Measurements from ENCODE around the gene COPE. TPM values are rescaled to one million over a fixed set of nuclear protein-coding genes. Genes with fewer than 3 reads are reported as not detected.
A peak's percentile ranks its signal among the peaks of the same experiment; 100 is the strongest.
"Not testable (repeated sequence)": the region's sequence is repeated elsewhere in the genome, so short reads cannot be mapped to it uniquely, and the experiment has no call there.

The COPE gene
- 54.6 TPM for total RNA-seq

DNA sequence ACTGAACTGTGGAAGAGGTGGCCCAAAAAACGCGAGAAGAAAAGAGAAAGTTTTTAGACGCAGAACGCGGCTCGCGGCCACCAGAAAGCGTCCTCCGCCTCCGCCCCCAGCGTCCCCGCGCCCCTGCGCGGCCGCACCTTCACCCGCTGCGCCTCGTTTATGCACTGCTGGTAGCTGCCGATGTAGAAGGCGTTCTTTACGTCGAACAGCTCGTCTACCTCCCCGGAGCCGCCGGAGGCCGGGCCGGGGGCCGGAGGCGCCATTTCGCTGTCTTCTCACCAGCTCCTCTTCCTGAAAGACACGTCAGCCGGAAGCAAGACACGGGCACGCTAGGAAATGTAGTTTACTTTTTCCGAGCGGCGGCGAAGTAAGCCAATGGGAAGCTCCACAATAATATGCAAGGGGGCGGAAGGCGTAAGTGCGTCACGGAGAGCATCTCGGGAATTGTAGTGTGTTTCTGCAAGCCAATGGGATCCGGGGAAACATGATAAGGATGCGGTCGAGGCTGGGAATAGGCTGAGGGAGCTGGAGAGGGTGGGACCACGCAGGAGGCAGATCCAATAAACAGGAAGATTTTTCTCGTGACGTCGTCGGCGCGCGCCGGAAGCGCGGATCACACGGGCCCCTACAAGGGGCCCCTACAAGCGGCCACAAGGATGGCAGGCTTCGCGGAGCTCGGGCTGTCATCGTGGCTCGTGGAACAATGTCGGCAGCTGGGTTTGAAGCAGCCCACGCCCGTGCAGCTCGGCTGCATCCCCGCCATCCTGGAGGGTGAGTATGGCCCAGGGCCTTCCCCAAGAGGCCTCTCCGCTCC lies at the start of gene COPE, which contains the start of gene DDX49:
TSS of gene COPE (minus strand) at position 302 of the 814 bp plus-strand sequence. CDS start at position 263, 39 bp downstream.
TSS of gene DDX49 (plus strand) at position 630 of the 814 bp plus-strand sequence. CDS start at position 657, 27 bp downstream.
- peak; percentile 100 for DNase-seq

DNA sequence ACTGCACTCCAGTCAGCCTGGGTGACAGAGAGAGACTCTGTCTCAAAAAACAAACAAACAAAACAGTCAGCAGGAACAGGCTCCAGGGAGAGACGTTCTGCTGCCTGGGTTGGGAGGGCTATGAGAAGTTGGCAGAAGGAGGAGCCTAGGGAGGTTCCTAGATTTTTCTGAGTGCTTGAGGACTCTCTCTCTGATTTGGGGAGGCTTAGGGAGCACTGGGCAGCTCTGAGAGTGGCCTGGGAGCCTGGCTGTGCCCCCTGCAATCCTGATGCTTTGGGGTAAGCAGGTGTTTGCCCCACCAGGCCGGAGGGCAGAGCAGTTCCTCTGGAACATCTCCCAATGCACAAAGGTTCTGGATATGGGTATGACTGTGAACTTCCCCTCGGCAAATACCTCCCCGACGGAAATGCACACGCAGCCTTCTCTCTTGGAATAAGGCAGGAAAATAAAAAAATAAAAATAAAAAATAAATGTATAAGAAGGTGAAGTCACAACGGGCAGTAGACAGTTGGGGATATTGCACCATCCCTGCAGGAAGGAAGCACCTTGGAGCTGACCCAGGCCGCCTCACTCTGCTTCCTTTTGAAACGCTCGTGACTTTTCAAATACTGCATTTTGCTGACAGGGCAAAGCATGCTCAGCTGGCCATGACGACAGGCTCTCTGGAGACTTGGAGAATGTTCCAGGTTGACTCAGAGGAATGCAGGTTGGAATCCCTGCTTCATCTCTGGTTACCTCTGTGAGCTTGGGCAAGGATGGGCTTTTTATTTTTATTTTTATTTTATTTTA lies 48.4 kb upstream of the COPE start:
- no peak for DNase-seq

DNA sequence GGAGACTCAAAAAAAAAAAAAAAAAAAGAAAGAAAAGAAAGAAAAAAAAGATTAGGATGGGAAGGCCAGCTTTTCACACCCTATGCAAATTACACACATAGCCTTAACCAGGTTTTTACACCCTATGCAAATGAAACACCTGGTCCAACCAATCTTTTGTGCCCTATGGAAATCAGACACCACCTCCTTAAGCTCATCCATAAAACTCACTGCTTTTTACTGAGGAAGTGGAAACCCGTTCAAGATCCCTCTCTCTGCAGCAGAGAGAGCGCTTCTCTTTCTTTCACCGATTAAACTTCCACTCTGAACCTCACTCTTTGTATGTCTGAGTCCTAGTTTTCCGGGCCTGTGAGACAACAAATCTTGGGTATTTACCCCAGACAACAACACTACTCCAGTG lies 47.1 kb upstream of the COPE start:
- no peak for DNase-seq

DNA sequence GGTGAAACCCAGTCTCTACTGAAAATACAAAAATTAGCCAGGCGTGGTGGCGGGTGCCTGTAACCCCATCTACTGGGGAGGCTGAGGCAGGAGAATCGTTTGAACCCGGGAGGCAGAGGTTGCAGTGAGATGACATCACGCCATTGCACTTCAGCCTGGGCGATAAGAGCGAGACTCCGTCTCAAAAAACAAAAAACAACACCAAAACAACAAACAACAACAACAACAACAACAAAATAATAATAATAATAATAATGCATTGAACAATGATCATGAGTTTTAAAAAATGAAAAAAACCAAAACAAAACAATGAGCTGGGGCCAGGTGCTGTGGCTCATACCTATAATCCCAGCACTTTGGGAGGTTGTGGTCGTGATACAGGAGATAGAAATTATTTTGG lies 44.9 kb upstream of the COPE start:
- DNase-seq, result no peak

DNA sequence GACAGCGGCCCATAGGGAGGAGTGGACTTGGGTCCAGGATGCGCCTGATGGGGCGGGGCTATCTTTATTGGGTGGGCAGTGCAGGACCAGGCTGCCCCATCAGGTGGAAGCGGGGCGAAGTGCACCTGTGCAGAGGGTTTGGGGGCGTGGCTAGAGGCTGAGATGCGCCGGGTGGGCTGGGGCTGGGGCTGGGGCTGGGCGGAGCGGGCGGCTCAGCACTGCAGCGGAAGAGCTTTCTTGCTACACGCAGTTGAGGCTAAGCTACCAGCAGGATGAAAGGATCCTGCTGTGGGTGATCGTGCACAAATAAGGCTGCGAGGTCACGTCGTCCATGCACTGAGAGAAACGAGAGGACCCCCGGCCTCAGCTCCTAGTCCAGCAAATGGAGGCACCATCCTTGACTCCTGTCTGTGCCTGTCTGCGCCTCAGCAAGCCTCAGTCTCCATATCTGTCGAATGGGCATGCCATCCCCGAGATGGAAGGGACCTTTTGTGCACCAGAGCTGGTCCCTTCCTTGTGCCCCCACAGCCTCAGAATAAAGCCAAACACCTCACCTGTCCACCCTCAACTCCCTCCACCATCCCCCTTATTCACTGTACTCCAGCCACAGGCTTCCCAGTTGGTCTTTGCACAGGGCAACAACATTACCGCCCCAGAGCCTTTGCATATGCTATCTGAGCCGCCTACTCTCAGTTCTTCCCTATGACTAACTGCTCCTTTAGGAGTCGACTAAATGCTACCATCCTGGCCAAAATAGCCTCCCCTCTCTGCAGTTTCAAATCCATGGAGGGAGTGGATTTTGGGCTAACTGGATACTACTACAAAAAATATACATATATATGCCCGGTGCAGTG lies 42.8 kb upstream of the COPE start:
- no peak for DNase-seq

DNA sequence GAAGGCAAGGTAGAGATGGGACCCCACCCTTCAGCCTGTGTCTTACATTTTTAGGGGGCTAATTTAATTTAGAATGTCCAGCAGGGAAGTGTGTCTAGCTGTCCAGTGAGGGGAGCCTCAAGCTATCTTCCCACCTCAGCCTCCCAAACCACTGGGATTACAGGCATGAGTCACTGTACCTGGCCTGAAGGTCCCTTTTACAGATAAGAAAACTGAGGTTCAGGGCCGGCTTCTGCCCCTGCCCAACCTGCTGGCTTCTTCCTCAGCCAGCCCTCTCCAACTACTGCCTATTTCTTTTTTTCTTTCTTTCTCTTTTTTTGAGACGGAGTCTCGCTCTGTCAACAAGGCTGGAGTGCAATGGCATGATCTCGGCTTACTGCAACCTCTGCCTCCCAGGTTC lies 41.2 kb upstream of the COPE start:
- no peak for DNase-seq

DNA sequence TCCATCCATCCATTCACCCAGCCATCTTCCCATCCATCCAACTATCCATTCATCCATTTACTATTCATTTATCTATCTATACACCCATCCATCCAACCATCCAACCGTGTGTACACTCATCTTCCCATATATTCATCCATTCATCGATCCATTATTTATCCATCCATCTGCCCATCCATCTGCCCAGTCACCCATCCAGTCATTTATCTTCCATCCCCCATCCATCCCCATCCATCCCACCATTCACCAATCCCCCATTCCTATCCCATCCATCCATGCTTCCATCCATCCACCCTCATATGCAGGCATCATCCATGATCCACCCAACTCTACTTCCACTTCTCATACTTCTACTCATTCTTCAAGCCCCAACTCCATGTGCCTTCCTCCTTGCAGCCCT lies 35.9 kb upstream of the COPE start:
- no peak for DNase-seq

DNA sequence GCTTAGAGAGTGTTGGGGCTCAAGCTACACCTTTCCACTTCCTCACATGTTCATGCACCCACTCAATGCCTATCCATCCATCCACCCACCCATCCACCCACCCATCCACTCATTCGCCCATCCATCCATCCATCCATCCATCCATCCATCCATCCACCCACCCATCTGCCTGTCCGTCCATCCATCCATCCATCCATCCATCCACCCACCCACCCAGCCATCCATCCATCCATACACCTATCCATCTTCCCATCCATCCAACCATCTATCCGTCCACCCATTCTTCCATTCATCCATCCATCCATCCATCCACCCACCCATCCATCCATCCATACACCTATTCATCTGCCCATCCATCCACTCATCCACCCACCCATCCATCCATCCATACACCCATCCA lies 34.9 kb upstream of the COPE start:
- DNase-seq, result no peak

DNA sequence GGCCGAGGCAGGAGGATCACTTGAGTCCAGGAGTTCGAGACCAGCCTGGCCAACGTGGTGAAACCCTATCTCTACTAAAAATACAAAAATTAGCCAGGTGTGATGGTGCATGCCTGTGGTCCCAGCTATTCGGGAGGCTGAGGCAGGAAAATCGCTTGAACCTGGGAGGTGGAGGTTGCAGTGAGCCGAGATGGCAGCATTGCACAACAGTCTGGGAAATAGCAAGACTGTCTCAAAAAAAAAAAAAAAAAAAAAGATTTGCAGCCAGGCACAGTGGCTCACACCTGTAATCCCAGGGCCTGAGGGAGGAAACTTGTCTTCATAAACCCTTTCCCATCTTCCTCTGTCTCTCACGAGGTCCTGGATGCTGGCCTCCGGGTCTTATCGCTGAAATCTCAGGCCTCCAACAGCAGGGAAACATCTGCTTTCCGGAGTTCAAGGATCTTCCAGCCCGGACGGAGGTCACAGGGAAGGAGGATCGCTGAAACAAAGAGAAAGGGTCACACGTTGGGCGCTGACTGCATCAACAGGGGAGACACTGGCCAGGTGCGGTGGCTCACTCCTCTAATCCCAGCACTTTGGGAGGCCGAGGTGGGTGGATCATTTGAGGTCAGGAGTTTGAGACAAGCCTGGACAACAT lies 33.3 kb upstream of the COPE start:
- not testable (repeated sequence) for DNase-seq

DNA sequence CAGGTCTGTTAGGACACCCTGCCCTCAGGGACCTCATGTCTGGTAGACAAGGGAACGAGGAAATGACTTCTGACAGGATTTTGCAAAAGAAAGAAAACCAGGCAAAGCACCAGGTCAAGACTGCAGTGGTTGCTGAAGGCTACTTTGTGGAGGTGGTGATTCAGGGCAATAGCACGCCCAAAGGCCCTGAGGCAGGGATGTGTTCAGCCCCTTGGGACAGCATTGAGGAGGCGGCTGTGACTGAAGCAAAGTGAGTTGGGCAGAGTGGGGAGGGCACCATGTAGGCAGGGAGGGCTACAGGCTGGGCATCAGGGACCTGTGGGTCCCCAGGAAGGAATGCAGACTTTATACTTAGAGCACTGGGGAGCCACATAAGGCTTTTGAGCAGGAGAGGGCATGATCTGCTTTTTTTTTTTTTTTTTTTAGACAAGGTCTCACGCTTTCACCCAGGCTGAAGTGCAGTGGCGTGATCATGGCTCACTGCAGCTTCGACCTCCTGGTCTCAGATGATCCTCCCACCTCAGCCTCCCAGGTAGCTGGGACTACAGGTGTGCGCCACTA lies 32.6 kb upstream of the COPE start:
- no peak for DNase-seq

DNA sequence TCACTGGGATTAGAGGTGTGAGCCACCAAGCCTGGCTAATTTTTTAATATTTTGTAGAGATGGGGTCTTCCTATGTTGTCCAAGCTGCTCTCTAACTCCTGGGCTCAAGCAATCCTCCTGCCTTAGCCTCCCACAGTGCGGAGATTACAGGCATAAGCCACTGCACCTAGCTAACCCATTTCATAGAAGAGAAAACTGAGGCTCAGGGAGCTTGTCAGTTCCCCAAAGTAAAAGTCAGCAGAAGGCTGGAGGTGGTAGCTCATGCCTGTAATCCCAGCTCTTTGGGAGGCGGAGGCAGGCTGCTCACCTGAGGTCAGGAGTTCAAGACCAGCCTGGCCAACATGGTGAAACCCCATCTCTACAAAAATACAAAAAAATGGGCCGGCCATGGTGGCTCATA lies 30.7 kb upstream of the COPE start:
- DNase-seq, result no peak

DNA sequence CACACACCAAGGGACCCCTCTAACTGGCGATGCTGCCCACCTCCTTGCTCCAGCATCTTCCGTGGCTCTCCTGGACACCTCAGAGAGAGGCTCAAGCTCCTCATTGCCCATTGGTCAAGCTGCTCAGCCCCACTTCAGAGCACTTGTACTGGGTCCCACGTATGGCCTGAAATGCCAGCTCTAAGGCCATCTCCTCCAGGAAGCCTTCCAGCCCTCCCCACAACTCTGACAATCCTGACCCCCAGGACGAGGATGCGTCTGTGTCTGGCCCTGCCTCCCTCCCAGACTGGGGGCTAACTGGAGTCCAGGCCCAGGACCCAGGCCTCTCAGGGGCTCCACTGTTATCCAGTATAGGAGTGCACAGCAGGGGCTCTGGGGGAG lies 29.8 kb upstream of the COPE start:
- DNase-seq, result no peak

DNA sequence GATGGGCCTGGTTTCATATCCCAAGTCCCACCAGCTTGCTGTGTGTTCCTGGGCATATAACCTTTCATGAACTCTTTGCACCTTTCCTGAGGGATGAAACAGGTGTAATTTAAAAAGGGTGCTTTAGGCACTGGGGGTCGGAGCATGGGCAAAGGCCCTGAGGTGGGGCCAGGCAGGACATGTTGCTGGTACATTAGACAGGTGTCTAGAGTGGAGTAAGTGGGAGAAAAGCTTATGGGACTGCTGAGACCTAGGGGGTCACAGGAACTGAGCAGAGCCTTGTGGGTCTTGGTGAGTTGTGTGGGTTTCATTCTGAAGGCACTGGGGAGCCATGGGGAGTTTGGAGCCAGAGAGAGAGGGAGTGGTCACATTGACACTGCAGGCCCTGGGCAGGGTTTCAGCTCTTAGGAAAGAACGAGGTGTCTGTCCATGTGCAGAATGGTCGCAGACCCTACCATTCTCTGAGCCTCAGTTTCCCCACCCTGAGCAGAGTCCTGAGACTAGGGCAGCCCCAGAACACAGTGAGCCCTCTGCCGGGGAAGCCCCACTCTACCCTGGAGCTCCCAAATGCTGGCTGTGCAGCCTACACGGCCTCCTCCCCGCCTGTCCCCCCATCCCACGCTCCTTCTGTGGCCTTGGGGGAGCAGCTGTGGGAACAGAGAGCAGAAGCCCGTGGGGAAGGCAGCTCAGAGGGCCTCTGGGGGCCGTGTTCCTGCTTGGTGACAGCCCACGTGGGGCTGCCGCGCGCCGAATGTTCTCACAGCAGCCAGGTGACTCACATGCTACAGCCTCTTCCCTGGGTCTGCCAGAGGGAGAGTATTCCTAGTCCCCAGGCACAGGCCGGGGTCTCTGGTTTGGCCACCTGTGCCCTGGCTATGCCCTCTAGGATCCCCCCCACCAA lies 29.1 kb upstream of the COPE start:
- no peak for DNase-seq

DNA sequence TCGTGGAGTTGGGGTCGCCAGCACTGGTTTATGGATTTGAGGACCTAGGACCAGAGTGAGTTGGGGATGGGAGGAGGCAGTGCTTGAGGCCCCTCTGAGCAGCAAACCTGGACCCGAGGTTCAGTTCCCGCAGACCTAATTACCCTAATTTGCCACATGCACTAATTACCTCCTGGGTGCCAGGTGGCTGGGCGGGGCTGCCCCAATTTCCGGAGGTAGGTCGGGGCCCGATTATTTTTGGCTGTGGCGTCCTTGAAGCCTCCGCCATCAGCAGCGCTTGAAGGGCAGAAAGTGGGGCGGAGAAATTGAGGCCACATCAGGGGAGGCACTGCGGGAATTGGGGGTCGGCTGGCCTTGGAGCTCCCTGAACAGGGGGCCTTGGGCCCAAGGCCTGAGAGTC lies 27.7 kb upstream of the COPE start:
- no peak for DNase-seq

DNA sequence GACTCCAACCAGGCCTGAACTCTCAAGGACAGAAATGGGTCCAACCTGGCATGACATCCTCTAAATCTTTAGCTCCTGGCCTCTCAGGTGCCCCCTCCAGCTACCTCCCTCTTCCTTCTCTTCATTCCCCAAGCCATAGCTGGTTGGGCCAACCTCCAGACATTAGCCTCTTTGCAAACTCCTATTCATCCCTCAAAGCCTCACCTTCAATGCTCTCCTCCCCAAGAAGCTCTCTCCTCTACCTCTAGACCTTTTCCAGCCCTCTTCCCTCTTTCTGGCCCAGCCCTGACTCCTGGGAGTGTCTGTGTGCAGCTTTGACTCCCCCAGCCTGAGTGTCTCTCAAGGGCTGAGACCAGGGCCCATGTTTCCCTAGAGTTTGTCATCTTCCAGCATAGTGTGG lies 27.1 kb upstream of the COPE start:
- DNase-seq, result no peak

DNA sequence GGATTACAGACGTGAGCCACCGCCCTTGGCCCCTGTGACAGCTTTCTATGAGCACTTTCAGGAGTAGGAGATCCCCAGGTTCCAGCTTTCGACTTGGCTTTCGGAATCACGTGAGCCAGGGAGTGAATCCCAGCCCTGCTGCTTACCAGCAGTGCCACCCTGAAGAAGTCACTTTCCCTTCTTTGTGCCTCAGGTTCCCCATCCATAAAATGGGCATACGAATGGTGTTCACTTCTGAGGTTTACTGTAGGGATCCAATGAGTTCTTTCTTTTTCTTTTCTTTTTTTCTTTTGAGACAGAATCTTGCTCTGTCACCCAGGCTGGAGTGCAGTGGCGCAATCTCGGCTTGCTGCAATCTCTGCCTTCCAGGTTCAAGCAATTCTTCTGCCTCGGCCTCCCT lies 26.1 kb upstream of the COPE start:
- DNase-seq, result no peak

DNA sequence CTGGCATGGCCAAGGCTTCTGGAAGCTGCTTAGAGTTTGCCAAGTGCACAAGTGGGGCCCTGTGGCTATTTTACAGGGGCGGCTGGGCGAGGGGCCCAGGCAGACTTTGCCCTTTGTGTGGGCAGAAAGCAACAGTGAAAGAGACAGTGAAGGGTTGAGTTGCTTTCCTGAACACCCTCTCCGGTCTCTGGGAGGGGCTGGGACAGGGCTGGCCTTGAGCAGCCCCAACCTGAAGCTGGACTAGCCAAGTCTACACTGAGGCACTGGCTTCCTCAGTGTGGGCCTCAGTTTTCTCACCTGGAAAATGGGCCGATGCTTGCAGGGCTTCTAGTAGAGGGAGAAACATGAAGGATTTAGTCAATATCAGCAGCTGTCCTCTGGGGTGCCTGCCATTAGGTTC lies 24.3 kb upstream of the COPE start:
- no peak for DNase-seq

DNA sequence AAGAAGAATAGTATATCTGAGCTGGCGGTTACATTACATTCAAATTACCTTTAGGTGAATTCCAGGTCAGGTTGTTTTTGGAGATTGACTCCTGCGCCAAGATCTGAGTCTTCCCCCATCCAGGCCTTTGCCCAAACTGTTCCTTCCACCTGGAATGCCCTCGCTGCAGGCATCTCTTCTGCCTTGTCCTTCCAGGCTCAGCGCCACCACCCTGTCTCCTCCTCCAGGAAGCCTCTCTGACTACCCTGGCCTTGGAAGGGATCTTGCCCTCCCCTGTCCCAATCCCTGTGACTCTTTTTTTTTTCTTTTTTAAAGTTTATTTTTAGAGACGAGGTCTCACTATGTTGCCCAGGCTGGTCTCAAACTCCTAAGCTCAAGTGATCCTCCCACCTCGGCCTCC lies 23.5 kb upstream of the COPE start:
- no peak for DNase-seq

DNA sequence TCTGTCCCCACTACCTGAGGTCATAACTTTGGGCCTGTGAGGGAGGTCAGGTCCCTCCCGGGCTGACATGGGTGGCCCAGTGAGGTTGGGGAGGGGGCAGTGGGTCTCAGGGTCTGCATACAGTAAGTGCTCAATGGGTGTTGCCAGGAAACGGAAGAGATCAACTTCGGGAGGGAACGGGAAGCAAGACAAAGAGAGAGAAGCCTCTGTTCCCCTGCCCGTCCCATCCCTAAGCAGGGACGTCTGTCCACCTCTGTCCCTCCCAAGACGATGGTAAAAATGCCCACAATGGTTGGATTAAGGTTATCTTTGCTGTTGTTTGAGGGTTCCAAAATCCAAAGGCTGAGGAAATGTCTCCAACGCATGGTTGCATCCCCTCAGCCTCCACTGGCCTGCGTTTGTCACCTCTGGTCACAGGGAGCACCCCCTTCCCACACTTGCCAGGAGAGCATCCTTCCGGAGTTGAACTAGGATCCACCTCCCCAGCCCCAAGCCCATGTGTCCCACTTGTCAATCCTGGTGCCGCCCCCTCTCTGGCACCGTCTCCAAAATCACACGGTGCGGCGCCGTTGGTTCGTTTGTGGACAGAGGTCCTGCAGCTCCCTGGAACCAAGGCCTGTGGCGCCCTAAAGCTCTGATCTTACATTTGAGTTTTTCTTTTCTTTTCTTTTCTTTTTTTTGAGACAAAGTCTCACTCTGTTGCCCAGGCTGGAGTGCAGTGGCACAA lies 22.6 kb upstream of the COPE start:
- DNase-seq, result no peak

All from skin of body (tissue), 2 donors.